GM20000 (cell line): ENCODE results near the gene SETD6.
"Not testable (repeated sequence)": the region's sequence is repeated elsewhere in the genome, so short reads cannot be mapped to it uniquely, and the experiment has no call there.

ENCODE experiments used
- DNase-seq: peaks from one replicate; pipeline ENCODE4 v3.0.0; 2012; ENCODE audit warnings: low spot score
- TF ChIP-seq, protein P1 (sequence below): IDR thresholded peaks from 2 replicates; pipeline ENCODE4 v1.5.1; 2012; ENCODE audit warnings: mild to moderate bottlenecking, control low read depth; ENCODE audit errors: extremely low read depth, missing control alignments

The SETD6 gene

DNA sequence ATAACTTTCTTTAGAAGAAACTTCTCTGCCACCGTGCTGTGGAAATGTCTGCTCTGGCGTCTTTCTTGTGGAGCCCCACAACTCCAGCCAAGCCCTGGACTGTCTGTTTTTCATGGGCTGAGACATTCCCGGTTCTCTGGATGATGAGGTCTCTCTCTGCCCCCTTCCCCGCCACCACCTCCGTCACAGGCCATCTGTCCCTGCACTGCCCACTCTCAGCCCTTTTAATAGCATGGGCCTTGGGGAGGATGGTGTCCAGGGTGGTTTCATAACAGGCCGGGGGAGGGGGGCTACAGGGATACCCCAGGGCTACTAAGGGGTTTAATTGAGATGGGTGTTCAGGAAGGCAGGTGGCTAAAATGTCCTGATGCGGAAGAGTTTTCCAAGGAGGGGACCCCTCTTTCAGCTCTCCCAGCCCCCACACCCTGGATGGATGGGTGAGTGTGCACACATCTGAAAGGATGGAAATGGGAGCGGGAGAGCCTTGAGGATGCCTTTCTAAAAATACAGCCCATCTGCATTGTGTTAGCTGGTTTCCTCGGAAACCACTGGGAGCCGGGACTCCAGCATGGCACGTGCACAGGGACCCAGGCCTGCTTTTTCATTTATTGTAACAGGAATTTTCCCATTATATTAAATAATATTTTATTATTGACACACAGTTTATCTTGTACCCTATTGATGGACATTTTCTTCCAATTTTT, 30.0 kb upstream of the SETD6 start:
- TF ChIP-seq, protein P1, sequence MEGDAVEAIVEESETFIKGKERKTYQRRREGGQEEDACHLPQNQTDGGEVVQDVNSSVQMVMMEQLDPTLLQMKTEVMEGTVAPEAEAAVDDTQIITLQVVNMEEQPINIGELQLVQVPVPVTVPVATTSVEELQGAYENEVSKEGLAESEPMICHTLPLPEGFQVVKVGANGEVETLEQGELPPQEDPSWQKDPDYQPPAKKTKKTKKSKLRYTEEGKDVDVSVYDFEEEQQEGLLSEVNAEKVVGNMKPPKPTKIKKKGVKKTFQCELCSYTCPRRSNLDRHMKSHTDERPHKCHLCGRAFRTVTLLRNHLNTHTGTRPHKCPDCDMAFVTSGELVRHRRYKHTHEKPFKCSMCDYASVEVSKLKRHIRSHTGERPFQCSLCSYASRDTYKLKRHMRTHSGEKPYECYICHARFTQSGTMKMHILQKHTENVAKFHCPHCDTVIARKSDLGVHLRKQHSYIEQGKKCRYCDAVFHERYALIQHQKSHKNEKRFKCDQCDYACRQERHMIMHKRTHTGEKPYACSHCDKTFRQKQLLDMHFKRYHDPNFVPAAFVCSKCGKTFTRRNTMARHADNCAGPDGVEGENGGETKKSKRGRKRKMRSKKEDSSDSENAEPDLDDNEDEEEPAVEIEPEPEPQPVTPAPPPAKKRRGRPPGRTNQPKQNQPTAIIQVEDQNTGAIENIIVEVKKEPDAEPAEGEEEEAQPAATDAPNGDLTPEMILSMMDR, result no peak

DNA sequence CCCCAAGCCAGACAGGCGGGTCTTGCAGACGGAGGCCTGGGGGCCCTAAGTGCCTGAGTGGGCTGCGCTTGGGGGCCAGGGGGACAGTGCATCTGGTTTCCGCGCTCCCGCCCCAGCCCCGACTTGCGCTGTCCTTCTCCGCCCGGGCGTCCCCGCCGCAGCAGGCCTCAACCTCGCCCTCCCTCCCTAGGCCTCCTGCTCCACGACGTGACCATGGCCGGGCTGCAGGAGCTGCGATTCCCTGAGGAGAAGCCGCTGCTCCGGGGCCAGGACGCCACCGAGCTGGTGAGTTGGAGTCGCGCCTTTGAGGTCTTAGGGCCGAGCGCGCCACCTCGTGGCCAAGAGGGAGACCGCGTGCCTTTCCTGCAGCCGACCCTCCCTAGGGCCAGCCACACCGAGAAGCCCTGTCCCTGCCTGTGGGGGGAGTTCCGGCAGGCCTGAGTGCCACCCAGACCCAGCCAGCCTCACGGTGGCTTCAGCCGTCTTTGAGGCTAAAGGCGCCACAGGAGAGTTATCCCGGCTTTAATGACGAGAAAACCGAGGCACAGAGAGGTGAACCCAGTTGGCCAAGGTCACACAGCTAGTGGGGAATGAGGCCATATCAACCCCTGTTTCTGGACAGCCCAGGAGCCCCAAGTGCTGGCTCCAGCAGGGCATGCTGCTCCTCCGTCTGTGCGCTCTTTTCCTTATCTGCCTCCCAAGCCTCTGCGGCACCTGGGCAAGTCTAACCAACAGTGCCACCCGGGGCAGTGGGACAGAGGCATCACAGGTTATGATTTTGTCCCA, 27.6 kb upstream of the SETD6 start:
- peak; percentile 88 for DNase-seq
- TF ChIP-seq, protein P1, result peak; percentile 72

More for the DNA sequence above, 30.0 kb upstream of the SETD6 start:
- DNase-seq, result no peak

DNA sequence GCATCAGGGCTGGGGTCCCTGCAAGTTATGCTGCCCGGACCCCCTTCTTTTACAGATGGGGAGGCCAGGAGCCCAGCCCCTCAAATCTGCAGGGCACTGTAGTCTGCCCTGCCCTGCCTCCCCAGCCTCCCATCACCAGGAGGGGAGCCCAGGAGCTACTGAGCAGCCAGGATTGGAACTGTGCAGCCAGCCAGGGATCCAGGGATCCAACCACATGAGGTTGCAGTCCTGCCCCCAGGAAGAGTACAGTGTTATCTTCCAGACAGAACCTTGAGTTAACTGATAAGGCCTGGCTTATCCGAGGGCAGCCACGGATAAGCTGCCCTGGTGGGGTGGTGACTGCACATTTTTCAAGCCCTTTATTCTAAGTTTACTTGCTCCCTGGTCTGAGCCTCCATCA, 26.8 kb upstream of the SETD6 start:
- TF ChIP-seq, protein P1, result no peak
- no peak for DNase-seq

DNA sequence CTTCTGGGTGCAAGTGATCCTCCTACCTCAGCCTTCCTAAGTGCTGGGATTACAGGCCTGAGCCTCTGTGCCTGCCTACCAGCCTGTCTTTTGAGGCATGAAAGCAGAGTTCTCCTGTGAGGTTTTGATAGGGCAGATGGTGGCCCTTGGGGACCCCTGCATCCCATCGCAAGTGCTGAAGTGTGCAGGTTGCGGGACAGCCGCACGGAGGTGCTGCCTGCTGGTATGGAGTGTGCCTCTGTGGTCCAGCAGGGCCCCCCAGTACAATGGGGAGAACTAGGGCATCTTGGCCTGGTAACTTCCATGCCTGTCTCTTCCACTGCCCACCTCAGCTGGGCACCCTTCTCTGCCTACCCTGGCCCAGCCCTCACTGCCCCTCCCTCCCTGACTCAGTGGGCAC, 25.3 kb upstream of the SETD6 start:
- DNase-seq, result no peak
- TF ChIP-seq, protein P1, result no peak

DNA sequence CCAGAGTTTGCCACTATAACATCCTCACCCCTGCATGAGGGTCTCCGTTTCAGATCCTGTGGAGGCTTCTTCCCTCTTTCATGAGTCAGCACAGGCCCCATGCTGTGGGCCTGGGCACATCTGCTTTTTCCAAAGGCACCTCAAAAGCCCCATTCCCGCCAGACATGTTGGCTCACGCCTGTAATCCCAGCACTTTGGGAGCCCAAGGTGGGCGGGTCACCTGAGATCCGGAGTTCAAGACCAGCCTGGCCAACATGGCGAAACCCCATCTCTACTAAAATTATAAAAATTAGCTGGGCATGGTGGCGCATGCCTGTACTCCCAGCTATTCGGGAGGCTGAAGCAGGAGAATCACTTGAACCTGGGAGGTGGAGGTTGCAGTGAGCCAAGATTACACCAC, 24.8 kb upstream of the SETD6 start:
- not testable (repeated sequence) for DNase-seq

DNA sequence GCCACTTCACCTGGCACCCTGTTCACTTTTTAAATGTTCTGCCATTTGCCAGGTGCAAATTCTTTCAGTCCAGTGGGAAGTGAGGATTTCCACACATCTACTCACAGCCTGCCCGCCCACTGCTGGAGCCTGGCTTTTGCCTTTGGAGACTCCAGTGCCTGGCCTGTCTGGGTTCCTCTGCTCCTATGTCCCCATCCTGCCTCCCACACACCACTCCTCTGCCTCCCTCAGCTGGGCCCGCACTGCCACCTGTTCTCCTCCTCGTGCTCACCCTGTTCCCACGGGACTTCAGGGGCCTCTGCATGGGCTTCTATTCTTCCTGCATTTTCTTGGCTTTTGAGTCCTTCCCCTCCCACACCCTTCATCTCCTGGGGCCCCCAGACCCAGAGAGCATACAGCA, 23.3 kb upstream of the SETD6 start:
- DNase-seq, result no peak
- TF ChIP-seq, protein P1, result no peak

DNA sequence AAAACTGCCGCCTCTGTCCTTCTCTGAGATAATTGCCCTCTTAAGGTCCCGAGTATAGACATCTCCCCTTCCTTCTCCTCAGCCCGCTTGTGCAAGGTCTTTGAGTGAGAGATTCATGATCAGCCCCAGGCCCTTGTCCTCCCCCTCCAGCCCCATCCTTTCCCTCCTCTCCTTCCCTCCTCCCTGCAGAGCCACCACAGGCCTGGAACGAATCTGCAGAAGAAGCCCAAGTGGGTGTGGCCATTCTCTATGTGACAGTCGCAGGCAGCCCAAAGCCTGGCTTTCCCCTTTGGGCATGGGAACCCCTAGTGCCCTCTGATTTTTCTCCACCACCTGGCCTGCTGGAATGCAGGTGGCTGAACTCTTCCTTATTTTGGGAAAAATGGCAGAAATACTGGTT, 22.6 kb upstream of the SETD6 start:
- TF ChIP-seq, protein P1, result no peak
- DNase-seq, result no peak
